ENCODE data around the gene ELL.
A peak's percentile ranks its signal among the peaks of the same experiment; 100 is the strongest.

DNA sequence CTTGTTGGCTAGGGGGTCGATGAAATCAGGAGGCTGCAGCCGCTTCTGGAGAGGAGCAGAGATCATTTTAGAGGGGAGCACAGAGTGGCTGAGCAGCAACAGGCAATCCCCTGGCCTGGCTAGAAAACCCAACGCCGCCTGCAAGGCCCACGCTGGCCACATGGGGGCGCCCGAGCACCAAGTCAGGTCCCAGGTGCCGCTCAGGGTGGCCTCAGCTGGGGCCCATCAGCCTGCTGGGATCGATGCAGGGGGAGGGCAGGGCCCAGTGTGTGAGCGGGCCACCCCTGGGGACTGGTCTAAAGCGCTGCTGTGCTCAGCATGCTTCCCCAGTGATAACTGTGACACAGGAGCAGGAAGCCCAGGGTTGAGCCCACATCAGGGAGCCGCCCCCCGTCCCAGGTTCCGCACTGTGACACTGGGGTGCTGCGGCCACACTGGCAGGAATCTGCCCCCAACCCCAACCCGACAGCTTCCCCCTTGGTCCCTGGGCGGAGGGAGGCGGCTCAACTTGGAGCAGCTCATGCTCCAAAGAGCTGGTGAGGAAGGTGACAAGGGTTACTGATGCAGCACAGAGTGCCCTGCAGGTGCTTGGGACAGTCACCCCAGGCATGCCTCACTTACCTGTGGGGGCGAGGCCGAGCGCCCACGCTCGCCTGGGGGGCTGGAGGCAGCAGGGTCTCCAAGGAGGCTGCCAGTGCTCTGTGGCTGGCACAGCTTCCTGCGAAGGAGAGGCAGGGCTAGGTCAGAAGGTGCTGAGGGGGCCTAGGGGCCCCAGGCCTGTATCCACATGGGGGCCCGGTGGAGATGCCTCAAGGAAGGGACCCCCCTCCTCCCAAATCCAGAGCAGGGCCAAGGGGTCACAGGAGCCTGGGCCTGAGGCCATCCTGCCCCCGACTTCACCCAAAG is 70.7 kb downstream of the ELL start:
- TF ChIP-seq CTCF (conservative IDR thresholded peaks at IDR 0.05) (peak; percentile 99), EZH2 (IDR thresholded peaks at IDR 0.05; ENCODE audit: low read depth) (no peak)
